HepG2 (cell line): ENCODE measurements around the gene ZFAND6. TPM values are rescaled to one million over a fixed set of nuclear protein-coding genes. Genes with fewer than 3 reads are reported as not detected.
A peak's percentile ranks its signal among the peaks of the same experiment; 100 is the strongest.
"Not testable (repeated sequence)": the region's sequence is repeated elsewhere in the genome, so short reads cannot be mapped to it uniquely, and the experiment has no call there.

ENCODE experiments used
- ATAC-seq: fragments of 200-7000 bp; cut with Tn5 transposase; 3 replicates; pipeline ENCODE4 v1.9.1; 2020; ENCODE audit warnings: mild to moderate bottlenecking, moderate library complexity
- BruUV-seq: library from RNA; stranded (reverse); fragments of 400-500 nt; replicated peaks from 2 replicates; lab custom pipeline; 2021; lab: Mats Ljungman, UMichigan
- CTCF ChIA-PET: fragments of 300-600 bp; formaldehyde crosslinking; extraction: SDS; loops from one replicate; lab custom pipeline; 2021; ENCODE audit warnings: low total read pairs, inconsistent platforms, low intra/inter-chr PET ratio; lab: Yijun Ruan, JAX
- POLR2A ChIA-PET: fragments of 350-600 bp; sonication (Branson Sonifier 250); formaldehyde crosslinking; loops from one replicate; lab custom pipeline; 2020; ENCODE audit warnings: antibody characterized with exemption, inconsistent platforms; lab: Yijun Ruan, JAX
- DNase-seq: peaks from one replicate; pipeline ENCODE4 v3.0.0-alpha.2; 2015; ENCODE audit warnings: low spot score
- FAIRE-seq: peaks from 3 replicates; lab custom pipeline; 2011; peaks lifted over from hg19 to GRCh38; lab: Jason Lieb, UNC
- H2AFZ ChIP-seq: one replicate; pipeline ENCODE4 v1.6.1; 2011; ENCODE audit warnings: low read length, inconsistent platforms
- H3K27ac ChIP-seq: fragments of 300-600 bp; 3 replicates; pipeline ENCODE4 v1.8.0; 2011; ENCODE audit warnings: mixed run types, mild to moderate bottlenecking, mixed read lengths, low read length, inconsistent platforms; ENCODE audit not compliant: insufficient read depth; ENCODE audit errors: extremely low read length
- H3K27me3 ChIP-seq, 2 experiments: fragments of 200-600 bp in 1 of 2; 2 replicates in 1 of 2; 3 replicates in 1 of 2; pipeline versions ENCODE4 v1.6.0 to v1.8.0; 2011; ENCODE audit warnings: low read length in 2 of 2, mild to moderate bottlenecking in 2 of 2, moderate library complexity in 2 of 2, inconsistent platforms in 1 of 2; ENCODE audit not compliant: insufficient read depth in 2 of 2, control insufficient read depth in 1 of 2
- H3K36me3 ChIP-seq, 2 experiments: fragments of 200-600 bp in 1 of 2; replicated peaks in 1 of 2; 2 replicates in 1 of 2; 3 replicates in 1 of 2; pipeline versions ENCODE4 v1.5.1 to v1.8.0; 2011; ENCODE audit warnings: low read length in 2 of 2, inconsistent platforms in 1 of 2; ENCODE audit not compliant: insufficient read depth in 2 of 2, control insufficient read depth in 1 of 2
- H3K4me1 ChIP-seq: 2 replicates; pipeline ENCODE4 v1.5.1; 2012; ENCODE audit warnings: low read length, inconsistent platforms; ENCODE audit not compliant: insufficient read depth
- H3K4me2 ChIP-seq: 2 replicates; pipeline ENCODE4 v1.6.0; 2011; ENCODE audit warnings: low read depth, low read length, inconsistent platforms
- H3K4me3 ChIP-seq, 3 experiments: fragments of 200-600 bp in 1 of 3; sonication (generic), shearing (Covaris generic) in 1 of 3; replicated peaks in 1 of 3; 2 replicates each; pipeline ENCODE4 v1.5.1; 2011 to 2016; ENCODE audit warnings: low read length in 3 of 3, inconsistent platforms in 2 of 3, low read depth in 2 of 3, mild to moderate bottlenecking in 2 of 3, control low read depth in 1 of 3, mixed read lengths in 1 of 3; ENCODE audit not compliant: insufficient read depth in 1 of 3
- H3K79me2 ChIP-seq: one replicate; pipeline ENCODE4 v1.6.1; 2011; ENCODE audit warnings: low read length, inconsistent platforms; ENCODE audit not compliant: insufficient read depth
- H3K9ac ChIP-seq: 2 replicates; pipeline ENCODE4 v1.6.0; 2011; ENCODE audit warnings: mild to moderate bottlenecking, low read depth, low read length, inconsistent platforms; ENCODE audit not compliant: insufficient read depth
- H3K9me3 ChIP-seq: 2 replicates; pipeline ENCODE4 v1.5.1; 2012; ENCODE audit warnings: mild to moderate bottlenecking, low read length
- H4K20me1 ChIP-seq: 2 replicates; pipeline ENCODE4 v1.6.0; 2011; ENCODE audit warnings: inconsistent platforms, mild to moderate bottlenecking, low read length, moderate library complexity; ENCODE audit not compliant: insufficient read depth
- HMGXB3 ChIP-seq: sonication (generic); formaldehyde crosslinking; IDR thresholded peaks from 2 replicates; pipeline ENCODE4 v1.4.0; 2020; ENCODE audit warnings: missing genetic modification reagents, borderline replicate concordance
- NFYB ChIP-seq: sonication (generic); formaldehyde crosslinking; IDR thresholded peaks from 2 replicates; pipeline ENCODE4 v1.4.0; 2020; ENCODE audit warnings: missing genetic modification reagents
- NFYC ChIP-seq: IDR thresholded peaks from 2 replicates; pipeline ENCODE4 v1.6.1; 2016; ENCODE audit warnings: missing genetic modification reagents, missing compliant biosample characterization
- PAXIP1 ChIP-seq: sonication (generic); formaldehyde crosslinking; conservative IDR thresholded peaks from 2 replicates; pipeline ENCODE4 v1.4.0; 2020; ENCODE audit warnings: mild to moderate bottlenecking, missing genetic modification reagents, moderate library complexity
- POGZ ChIP-seq: sonication (generic); formaldehyde crosslinking; IDR thresholded peaks from 2 replicates; pipeline ENCODE4 v1.4.0; 2020; ENCODE audit warnings: mild to moderate bottlenecking, missing genetic modification reagents
- POLR2A ChIP-seq, 2 experiments: IDR thresholded peaks; 2 replicates each; pipeline ENCODE4 v1.6.1; 2011; ENCODE audit warnings: low read depth in 2 of 2, low read length in 2 of 2, mild to moderate bottlenecking in 1 of 2, moderate library complexity in 1 of 2; ENCODE audit not compliant: insufficient read depth in 1 of 2
- SOX6 ChIP-seq, 2 experiments: fragments of 450-650 bp in 1 of 2; sonication (generic) in 1 of 2; formaldehyde crosslinking in 1 of 2; IDR thresholded peaks; 2 replicates each; pipeline versions ENCODE4 v1.4.0 to v1.6.1; 2017 to 2020; ENCODE audit warnings: antibody characterized with exemption in 1 of 2, mild to moderate bottlenecking in 1 of 2, missing genetic modification reagents in 1 of 2
- ZBTB33 ChIP-seq: sonication (generic); formaldehyde crosslinking; IDR thresholded peaks from 2 replicates; pipeline ENCODE4 v1.4.0; 2020; ENCODE audit warnings: missing genetic modification reagents
- ZMYM4 ChIP-seq: sonication (generic); formaldehyde crosslinking; IDR thresholded peaks from 2 replicates; pipeline ENCODE4 v1.8.1; 2023; ENCODE audit warnings: mild to moderate bottlenecking, missing genetic modification reagents
- WGBS: methylation state at CpG from one replicate; pipeline ENCODE4 v1.1.6; 2017; ENCODE audit warnings: low lambda C conversion rate; 5-methylcytosine and 5-hydroxymethylcytosine counted together
- in situ Hi-C: cut with HindIII; loops from 2 replicates; pipeline ENCODE4 v1.10.0; 2017; ENCODE audit warnings: low pct_unique_long_range_greater_than_20kb; ENCODE audit not compliant: extremely low pct_ligation_motif_present
- intact Hi-C: fragments of 100-400 bp; cut with micrococcal nuclease; formaldehyde crosslinking; loops from one replicate; pipeline ENCODE4 v1.10.0; 2022; ENCODE audit not compliant: unreplicated experiment
- polyA plus RNA-seq, 8 experiments: library from polyadenylated mRNA; depleted of rRNA in 3 of 8; stranded (reverse) in 7 of 8; unstranded in 1 of 8; fragments of >200 nt; fragmentation: Illumina TruSeq in 4 of 8; extraction: Trizol in 4 of 8; gene quantifications; 2 replicates each; pipeline versions ENCODE4 v1.2.1 to v1.2.3, GENCODE V29; 2011 to 2016; ENCODE audit warnings: low read depth in 4 of 8, missing spikeins in 1 of 8, mixed read lengths in 1 of 8; ENCODE audit not compliant: insufficient read depth in 1 of 8
- total RNA-seq, 5 experiments: library from RNA; depleted of rRNA; stranded (reverse); fragments of >200 nt; fragmentation: Illumina TruSeq; extraction: Trizol; gene quantifications; 2 replicates each; pipeline ENCODE4 v1.2.3, GENCODE V29; 2016; ENCODE audit warnings: low read depth in 1 of 5

ZFAND6 gene
- total and polyA plus RNA-seq, 2 of the 13 experiments (the other 11 are each of a cell fraction or from before 2014, with no cell fraction given), result 84.2 to 115 TPM

- H3K36me3 ChIP-seq; H3K4me2 ChIP-seq; H2AFZ ChIP-seq; CTCF ChIA-PET; FAIRE-seq; intact Hi-C loops; H3K27me3 ChIP-seq; H3K27ac ChIP-seq; H4K20me1 ChIP-seq; BruUV-seq; H3K79me2 ChIP-seq; H3K4me3 ChIP-seq; H3K9ac ChIP-seq; H3K9me3 ChIP-seq; DNase-seq; TF ChIP-seq SOX6 (IDR thresholded peaks at IDR 0.05): not testable (repeated sequence)
- peaks cover 31% of the 10 kb centered on the region for H3K4me1 ChIP-seq
- ATAC-seq, result peak; percentile 30; the same call in 1 of the 3 replicates
- POLR2A ChIA-PET, result interaction anchor here (1.2 kb wide), 1 partner anchor 10 kb away, joined by 6 read pairs; no protein-coding TSS in a partner anchor
- 64% methylated on average over 5 of the region's 8 CpGs for WGBS
- TF ChIP-seq NFYB, result peak; percentile 72
- TF ChIP-seq PAXIP1, result 0 out of 2 replicates have a peak, but pooled peaks have one; percentile 24
- TF ChIP-seq NFYC (CRISPR knock-in tag), result peak; percentile 67
- TF ChIP-seq ZBTB33 (CRISPR knock-in tag), result peak; percentile 61; the same call in 1 of the 2 replicates
- TF ChIP-seq POLR2A (IDR thresholded peaks at IDR 0.05; ENCODE audit: insufficient read depth in 1 of 2, low read depth in 2 of 2, low read length in 2 of 2), result peak in 1 of 2 experiments; percentile 31; a peak in 1 of 4 replicates
- TF ChIP-seq SOX6 (CRISPR knock-in tag; IDR thresholded peaks at IDR 0.05), result peak; percentile 14; the same call in 1 of the 2 replicates
- peak; percentile 94 for TF ChIP-seq ZMYM4 (CRISPR knock-in tag)
- 0 out of 2 replicates have a peak, but pooled peaks have one; percentile 36 for TF ChIP-seq HMGXB3 (CRISPR knock-in tag)
- peak; percentile 59 for TF ChIP-seq POGZ (CRISPR knock-in tag)
- in situ Hi-C loops, result loop anchor here (25.0 kb wide), 1 partner anchor 295 kb away; no protein-coding TSS in a partner anchor
Measured at GRCh38 chr15:80017139-80017538, 42.3 kb upstream of the ZFAND6 start.
